ENCODE measurements around the gene CD4.
"Not testable (repeated sequence)": the region's sequence is repeated elsewhere in the genome, so short reads cannot be mapped to it uniquely, and the experiment has no call there.

Gene CD4

DNA sequence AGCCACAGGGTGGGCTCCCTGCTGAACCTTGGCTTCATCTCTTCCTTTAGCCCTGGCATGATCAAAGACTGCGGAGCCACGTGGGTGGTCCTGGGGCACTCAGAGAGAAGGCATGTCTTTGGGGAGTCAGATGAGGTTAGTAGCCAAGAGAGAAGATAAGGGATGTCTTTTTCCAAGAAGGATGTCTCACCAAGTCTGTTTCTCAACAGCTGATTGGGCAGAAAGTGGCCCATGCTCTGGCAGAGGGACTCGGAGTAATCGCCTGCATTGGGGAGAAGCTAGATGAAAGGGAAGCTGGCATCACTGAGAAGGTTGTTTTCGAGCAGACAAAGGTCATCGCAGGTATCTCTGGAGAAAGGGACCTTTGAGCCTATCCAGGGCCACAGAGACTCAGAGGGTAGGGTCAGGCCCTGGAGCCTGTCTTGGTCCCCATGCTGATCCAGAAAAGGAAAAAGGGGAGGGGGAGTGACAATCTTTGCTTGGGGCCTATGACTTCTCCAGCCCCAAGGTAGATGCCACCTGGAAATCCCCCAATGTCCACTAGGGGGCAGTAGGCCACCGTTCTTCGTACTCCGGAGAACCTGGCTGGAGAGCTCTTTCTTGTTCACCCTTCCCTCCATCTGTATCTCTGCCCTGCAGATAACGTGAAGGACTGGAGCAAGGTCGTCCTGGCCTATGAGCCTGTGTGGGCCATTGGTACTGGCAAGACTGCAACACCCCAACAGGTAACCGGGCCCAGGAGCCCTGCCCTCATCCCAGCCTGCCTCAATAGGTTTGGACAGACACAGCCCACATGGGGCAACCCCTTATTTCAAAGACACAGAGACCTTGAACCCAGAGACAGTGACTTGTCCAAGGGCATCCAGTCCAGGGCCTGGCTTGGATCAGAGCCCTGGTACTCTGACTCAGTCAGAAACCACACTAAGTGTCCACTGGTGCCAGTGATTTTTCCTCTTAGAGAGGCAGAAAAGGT, 80.0 kb downstream of the CD4 start:
- peak; percentile 82 for DNase-seq

DNA sequence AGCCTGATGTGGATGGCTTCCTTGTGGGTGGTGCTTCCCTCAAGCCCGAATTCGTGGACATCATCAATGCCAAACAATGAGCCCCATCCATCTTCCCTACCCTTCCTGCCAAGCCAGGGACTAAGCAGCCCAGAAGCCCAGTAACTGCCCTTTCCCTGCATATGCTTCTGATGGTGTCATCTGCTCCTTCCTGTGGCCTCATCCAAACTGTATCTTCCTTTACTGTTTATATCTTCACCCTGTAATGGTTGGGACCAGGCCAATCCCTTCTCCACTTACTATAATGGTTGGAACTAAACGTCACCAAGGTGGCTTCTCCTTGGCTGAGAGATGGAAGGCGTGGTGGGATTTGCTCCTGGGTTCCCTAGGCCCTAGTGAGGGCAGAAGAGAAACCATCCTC, 81.0 kb downstream of the CD4 start:
- DNase-seq = not testable (repeated sequence)
